Measurements from ENCODE around the gene SEPTIN2. TPM values are rescaled to one million over a fixed set of nuclear protein-coding genes. Genes with fewer than 3 reads are reported as not detected.

The SEPTIN2 gene
- total RNA-seq, 4 donors from 2014 or later, result 340 to 417 (median 365) TPM

- intact Hi-C loops (cut with DNase I), result loop anchor here (5.0 to 10.0 kb wide), 3 partner anchors 33 to 354 kb away; partner anchors contain the start of genes HDLBP, ING5 and SEPTIN2
- Histone ChIP-seq H3K4me3 (replicated peaks in 1 of 3) (no peak overlapping the region), H3K4me1 (peaks cover 0 to 3% of the 10 kb centered on the region in 2 donors), H3K36me3 (peaks cover 64 to 81% of the 10 kb centered on the region in 2 donors), H3K27me3 (no peaks in the 10 kb centered on the region), H3K27ac (no peak overlapping the region), H3K9me3 (no peaks in the 10 kb centered on the region)
- DNase-seq, result no peak
- WGBS, 2 donors, result 81 to 88% methylated on average over 2 of the region's 2 CpGs
- TF ChIP-seq POLR2A (IDR thresholded peaks at IDR 0.05) (no peak), CTCF (IDR thresholded peaks at IDR 0.05) (no peak)
These were observed 34.8 kb downstream of the SEPTIN2 start for GRCh38 chr2:241350530-241350877.

- WGBS, 2 donors, result 86 to 88% methylated on average over 9 of the region's 9 CpGs
- H3K4me3 ChIP-seq (replicated peaks in 1 of 3), result no peak overlapping the region
- peaks cover 59 to 76% of the 10 kb centered on the region in 2 donors for H3K36me3 ChIP-seq
- DNase-seq, result no peak
- no peaks in the 10 kb centered on the region for H3K27me3 ChIP-seq
- no peaks in the 10 kb centered on the region for H3K9me3 ChIP-seq
- intact Hi-C loops (cut with DNase I), result loop anchor here (5.0 to 10.0 kb wide), 3 partner anchors 34 to 354 kb away; partner anchors contain the start of genes HDLBP, ING5 and SEPTIN2
- peaks cover 0 to 3% of the 10 kb centered on the region in 2 donors for H3K4me1 ChIP-seq
- TF ChIP-seq POLR2A (IDR thresholded peaks at IDR 0.05) (no peak), CTCF (IDR thresholded peaks at IDR 0.05) (no peak)
- H3K27ac ChIP-seq, result no peak overlapping the region
These were observed 35.3 kb downstream of the SEPTIN2 start for GRCh38 chr2:241350878-241351639.

- intact Hi-C loops (cut with DNase I), result loop anchor here (5.0 to 10.0 kb wide), 3 partner anchors 34 to 353 kb away; partner anchors contain the start of genes HDLBP, ING5 and SEPTIN2
- no peaks in the 10 kb centered on the region for H3K9me3 ChIP-seq
- DNase-seq, result no peak
- H3K4me1 ChIP-seq, result peaks cover 2 to 4% of the 10 kb centered on the region in 2 donors
- no peak overlapping the region for H3K4me3 ChIP-seq (replicated peaks in 1 of 3)
- H3K27me3 ChIP-seq, result no peaks in the 10 kb centered on the region
- H3K36me3 ChIP-seq, result peaks cover 55 to 70% of the 10 kb centered on the region in 2 donors
- whole genome bisulfite sequencing, 2 donors, result 80 to 85% methylated on average over 3 of the region's 3 CpGs
- no peak overlapping the region for H3K27ac ChIP-seq
- TF ChIP-seq POLR2A (IDR thresholded peaks at IDR 0.05), result no peak
- no peak for TF ChIP-seq CTCF (IDR thresholded peaks at IDR 0.05)
These were observed 35.9 kb downstream of the SEPTIN2 start for GRCh38 chr2:241351640-241352031.

GRCh38 chr2:241352227-241352626 is 36.5 kb downstream of the SEPTIN2 start:
- Histone ChIP-seq H3K4me1 (peaks cover 8 to 10% of the 10 kb centered on the region in 2 donors), H3K36me3 (peaks cover 51 to 65% of the 10 kb centered on the region in 2 donors), H3K27ac (no peak overlapping the region), H3K9me3 (no peaks in the 10 kb centered on the region), H3K4me3 (replicated peaks in 1 of 3) (no peak overlapping the region), H3K27me3 (no peaks in the 10 kb centered on the region)
- WGBS, 2 donors, result 94 to 96% methylated on average over 3 of the region's 3 CpGs
- TF ChIP-seq CTCF (IDR thresholded peaks at IDR 0.05) (no peak), POLR2A (IDR thresholded peaks at IDR 0.05) (no peak)
- DNase-seq, result no peak
- intact Hi-C loops (cut with DNase I), result loop anchor here (5.0 to 10.0 kb wide), 3 partner anchors 35 to 353 kb away; partner anchors contain the start of genes HDLBP, ING5 and SEPTIN2

Data from thyroid gland (tissue), 4 donors.